Rectal smooth muscle tissue (tissue), 1 donor: Measurements from ENCODE around the gene TAOK2.
"Not testable (repeated sequence)": the region's sequence is repeated elsewhere in the genome, so short reads cannot be mapped to it uniquely, and the experiment has no call there.

Source experiments
- H3K27ac ChIP-seq: one replicate; pipeline ENCODE4 v1.7.0; 2013; ENCODE audit warnings: low read depth, low read length, inconsistent platforms
- H3K27me3 ChIP-seq: one replicate; pipeline ENCODE4 v1.7.0; 2013; ENCODE audit warnings: low read length; ENCODE audit not compliant: control insufficient read depth, insufficient read depth
- H3K36me3 ChIP-seq: one replicate; pipeline ENCODE4 v1.7.0; 2013; ENCODE audit warnings: low read length; ENCODE audit not compliant: control insufficient read depth, insufficient read depth
- H3K4me1 ChIP-seq: one replicate; pipeline ENCODE4 v1.7.0; 2013; ENCODE audit warnings: low read length; ENCODE audit not compliant: control insufficient read depth, insufficient read depth
- H3K4me3 ChIP-seq: one replicate; pipeline ENCODE4 v1.7.0; 2013; ENCODE audit warnings: low read length
- H3K9ac ChIP-seq: one replicate; pipeline ENCODE4 v1.7.0; 2013; ENCODE audit warnings: low read length

Gene TAOK2

GRCh38 chr16:30028438-30029076, 54.9 kb downstream of the TAOK2 start:
- Histone ChIP-seq H3K4me1 (no peaks in the 10 kb centered on the region), H3K27me3 (peaks cover 21% of the 10 kb centered on the region), H3K4me3 (no peak overlapping the region), H3K9ac (no peak overlapping the region), H3K27ac (no peak overlapping the region), H3K36me3 (no peaks in the 10 kb centered on the region)

GRCh38 chr16:30030011-30030685, 56.5 kb downstream of the TAOK2 start:
- no peak overlapping the region for H3K27ac ChIP-seq
- peaks cover 21% of the 10 kb centered on the region for H3K27me3 ChIP-seq
- H3K9ac ChIP-seq = no peak overlapping the region
- no peaks in the 10 kb centered on the region for H3K36me3 ChIP-seq
- H3K4me1 ChIP-seq = no peaks in the 10 kb centered on the region
- H3K4me3 ChIP-seq = no peak overlapping the region

- Histone ChIP-seq H3K4me1 (no peaks in the 10 kb centered on the region), H3K27ac (no peak within 1 kb of the TSS), H3K36me3 (no peaks in the 10 kb centered on the region), H3K4me3 (no peak within 1 kb of the TSS), H3K27me3 (peaks cover 21% of the 10 kb centered on the region), H3K9ac (no peak within 1 kb of the TSS)
These were observed 57.3 kb downstream of the TAOK2 start, which contains the start of gene TLCD3B for GRCh38 chr16:30030841-30031413. TSS of gene TLCD3B (minus strand) at chr16:30031271. CDS start at chr16:30030527, 744 bp downstream.

- no peaks in the 10 kb centered on the region for H3K36me3 ChIP-seq
- H3K27ac ChIP-seq = no peak overlapping the region
- no peak overlapping the region for H3K9ac ChIP-seq
- no peaks in the 10 kb centered on the region for H3K4me1 ChIP-seq
- H3K4me3 ChIP-seq = no peak overlapping the region
- H3K27me3 ChIP-seq = peaks cover 18% of the 10 kb centered on the region
These were observed 57.8 kb downstream of the TAOK2 start for GRCh38 chr16:30031477-30031918.

GRCh38 chr16:30032083-30032819, 58.6 kb downstream of the TAOK2 start:
- Histone ChIP-seq H3K36me3 (no peaks in the 10 kb centered on the region), H3K9ac (no peak overlapping the region), H3K27me3 (peaks cover 18% of the 10 kb centered on the region), H3K27ac (no peak overlapping the region), H3K4me3 (no peak overlapping the region), H3K4me1 (no peaks in the 10 kb centered on the region)

- Histone ChIP-seq H3K9ac (no peak overlapping the region), H3K27me3 (peaks cover 16% of the 10 kb centered on the region), H3K36me3 (no peaks in the 10 kb centered on the region), H3K27ac (no peak overlapping the region), H3K4me1 (no peaks in the 10 kb centered on the region), H3K4me3 (no peak overlapping the region)
These were observed 59.6 kb downstream of the TAOK2 start for GRCh38 chr16:30033270-30033669.

GRCh38 chr16:30040221-30040620, 66.6 kb downstream of the TAOK2 start:
- H3K27me3 ChIP-seq = no peaks in the 10 kb centered on the region
- H3K36me3 ChIP-seq = no peaks in the 10 kb centered on the region
- H3K9ac ChIP-seq = no peak overlapping the region
- no peak overlapping the region for H3K4me3 ChIP-seq
- H3K4me1 ChIP-seq = no peaks in the 10 kb centered on the region
- no peak overlapping the region for H3K27ac ChIP-seq

- not testable (repeated sequence) for H3K4me3 ChIP-seq, H3K9ac ChIP-seq, H3K27me3 ChIP-seq, H3K36me3 ChIP-seq, H3K27ac ChIP-seq, H3K4me1 ChIP-seq
These were observed 67.0 kb downstream of the TAOK2 start for GRCh38 chr16:30040690-30041089.

- Histone ChIP-seq H3K9ac (no peak overlapping the region), H3K27me3 (no peaks in the 10 kb centered on the region), H3K4me1 (no peaks in the 10 kb centered on the region), H3K4me3 (no peak overlapping the region), H3K27ac (no peak overlapping the region), H3K36me3 (no peaks in the 10 kb centered on the region)
These were observed 68.2 kb downstream of the TAOK2 start for GRCh38 chr16:30041841-30042240.
